Activated naive CD4-positive, alpha-beta T cell treated with anti-CD3 and anti-CD28 coated beads, Interleukin-2, amount 50 U/mL, for 24 hours (primary cell): ENCODE results near the gene SORCS2.

ENCODE experiments used
- H3K27ac Mint-ChIP-seq: one replicate; pipeline ENCODE4 v1.8.0; 2021; ENCODE audit warnings: mild to moderate bottlenecking, mixed read lengths
- H3K27me3 Mint-ChIP-seq: one replicate; pipeline ENCODE4 v1.8.0; 2021; ENCODE audit warnings: mixed read lengths
- H3K36me3 Mint-ChIP-seq: one replicate; pipeline ENCODE4 v1.8.0; 2021; ENCODE audit warnings: mixed read lengths
- H3K4me1 Mint-ChIP-seq: one replicate; pipeline ENCODE4 v1.8.0; 2021; ENCODE audit warnings: mixed read lengths
- H3K4me3 Mint-ChIP-seq: one replicate; pipeline ENCODE4 v1.8.0; 2021; ENCODE audit warnings: mild to moderate bottlenecking, mixed read lengths
- H3K9me3 Mint-ChIP-seq: one replicate; pipeline ENCODE4 v1.8.0; 2021; ENCODE audit warnings: mixed read lengths

Gene SORCS2

DNA sequence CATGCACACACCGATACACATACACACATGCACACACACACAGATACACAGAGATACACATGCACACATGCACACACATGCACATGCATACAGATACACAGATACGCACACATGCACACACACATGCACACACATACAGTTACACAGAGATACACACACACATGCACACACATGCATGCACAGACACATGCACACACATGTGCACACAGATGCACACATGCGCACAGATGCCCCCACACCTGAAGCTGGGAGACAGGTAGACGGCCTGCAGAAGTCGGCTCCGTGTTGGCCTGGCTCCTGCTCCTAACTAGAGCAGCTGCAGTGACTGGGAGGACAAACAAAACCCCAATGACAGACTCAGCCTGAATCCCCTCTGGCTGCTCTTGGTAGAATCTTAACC, 195.6 kb downstream of the SORCS2 start:
- Mint-ChIP-seq H3K36me3 (no peaks in the 10 kb centered on the region), H3K4me1 (no peaks in the 10 kb centered on the region), H3K27me3 (peaks cover 1% of the 10 kb centered on the region), H3K9me3 (no peaks in the 10 kb centered on the region), H3K27ac (no peak overlapping the region), H3K4me3 (no peak overlapping the region)

DNA sequence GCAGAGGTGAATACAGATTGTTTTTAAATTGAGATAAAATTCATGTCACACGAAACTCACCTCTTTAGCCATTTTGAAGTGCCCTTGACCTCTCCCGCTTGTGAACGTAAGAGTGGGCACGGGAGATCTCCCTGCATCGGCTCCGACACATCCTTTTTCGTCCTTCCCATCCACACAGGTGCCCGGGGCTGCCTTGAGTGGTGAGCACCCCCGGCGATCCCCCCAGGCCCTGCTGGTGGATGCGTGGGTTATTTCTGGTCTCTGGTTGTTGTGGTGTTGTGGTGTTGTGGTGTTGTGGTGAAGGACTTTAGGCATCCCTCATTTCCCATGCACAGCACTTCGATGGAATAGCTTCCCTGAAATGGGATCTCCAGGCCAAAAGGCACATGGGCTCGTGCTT, 196.3 kb downstream of the SORCS2 start:
- Mint-ChIP-seq H3K4me1 (no peaks in the 10 kb centered on the region), H3K4me3 (no peak overlapping the region), H3K36me3 (no peaks in the 10 kb centered on the region), H3K27ac (no peak overlapping the region), H3K9me3 (no peaks in the 10 kb centered on the region), H3K27me3 (peaks cover 2% of the 10 kb centered on the region)

DNA sequence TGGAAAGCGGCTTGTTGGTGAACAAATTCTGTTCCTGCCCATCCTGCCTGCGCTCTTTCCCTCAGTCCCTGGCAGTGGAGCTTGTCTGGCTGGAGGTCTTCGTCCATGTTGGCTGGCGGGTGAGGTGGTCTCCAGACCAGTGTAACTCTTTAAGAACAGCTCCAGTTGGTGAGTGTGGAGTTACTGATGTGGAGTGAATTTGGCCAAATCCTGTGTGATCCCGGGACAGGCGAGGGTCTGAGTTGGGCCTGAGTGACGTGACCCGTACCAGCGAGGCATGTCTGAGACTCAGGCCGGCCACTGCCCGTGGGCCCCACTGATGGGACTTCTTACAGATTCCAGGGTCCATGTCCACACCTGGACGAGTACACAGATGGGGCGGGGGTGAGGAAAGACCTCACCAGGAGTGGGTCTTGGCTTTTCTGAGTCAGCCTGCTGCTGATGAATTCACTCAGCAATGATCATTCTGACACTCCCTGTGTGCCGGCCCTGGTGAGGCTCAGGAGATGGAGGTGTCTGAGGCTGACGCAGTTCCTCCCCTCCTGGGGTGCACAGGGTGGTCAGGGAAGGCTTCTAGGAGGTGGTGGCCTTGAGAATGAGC, 196.9 kb downstream of the SORCS2 start:
- Mint-ChIP-seq H3K9me3 (no peaks in the 10 kb centered on the region), H3K27ac (peak overlapping the region; percentile 65), H3K27me3 (peaks cover 2% of the 10 kb centered on the region), H3K4me1 (no peaks in the 10 kb centered on the region), H3K36me3 (no peaks in the 10 kb centered on the region), H3K4me3 (no peak overlapping the region)

- H3K27me3 Mint-ChIP-seq: peaks cover 2% of the 10 kb centered on the region
These were observed 197.4 kb downstream of the SORCS2 start for GRCh38 chr4:7389719-7390118.

DNA sequence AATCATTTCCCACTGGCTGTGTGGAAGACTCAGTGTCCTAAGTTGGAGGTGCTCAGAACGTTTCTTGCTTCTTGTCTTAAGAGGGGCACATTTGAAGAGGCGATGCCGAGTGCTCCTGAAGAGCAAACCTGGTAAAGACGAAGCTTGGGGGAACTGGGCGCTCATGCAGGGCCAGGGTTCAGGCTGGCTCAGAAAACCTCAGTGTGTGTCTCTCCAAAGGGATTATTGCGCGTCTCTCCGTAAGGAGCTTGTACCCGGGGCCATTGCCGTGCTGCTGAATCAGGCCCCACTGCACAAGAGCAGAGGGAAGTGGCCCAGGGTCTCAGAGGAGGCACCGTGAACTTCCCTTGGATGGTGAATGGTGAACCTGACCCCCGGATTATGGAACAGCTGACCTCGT, 198.0 kb downstream of the SORCS2 start:
- Mint-ChIP-seq H3K9me3 (no peaks in the 10 kb centered on the region), H3K36me3 (no peaks in the 10 kb centered on the region), H3K4me3 (no peak overlapping the region), H3K27me3 (peaks cover 2% of the 10 kb centered on the region), H3K4me1 (no peaks in the 10 kb centered on the region), H3K27ac (peak overlapping the region; percentile 30)

More at GRCh38 chr4:7389719-7390118, 197.4 kb downstream of the SORCS2 start:
- no peaks in the 10 kb centered on the region for H3K9me3 Mint-ChIP-seq
- H3K36me3 Mint-ChIP-seq: no peaks in the 10 kb centered on the region
- H3K27ac Mint-ChIP-seq: peak overlapping the region; percentile 65
- no peaks in the 10 kb centered on the region for H3K4me1 Mint-ChIP-seq
- H3K4me3 Mint-ChIP-seq: no peak overlapping the region

- Mint-ChIP-seq H3K9me3 (no peaks in the 10 kb centered on the region), H3K4me3 (no peak overlapping the region), H3K4me1 (no peaks in the 10 kb centered on the region), H3K27ac (no peak overlapping the region), H3K36me3 (no peaks in the 10 kb centered on the region), H3K27me3 (peaks cover 2% of the 10 kb centered on the region)
These were observed 198.7 kb downstream of the SORCS2 start for GRCh38 chr4:7390906-7391636.

GRCh38 chr4:7391637-7392437, 199.5 kb downstream of the SORCS2 start:
- Mint-ChIP-seq H3K27me3 (peaks cover 2% of the 10 kb centered on the region), H3K4me3 (no peak overlapping the region), H3K36me3 (no peaks in the 10 kb centered on the region), H3K4me1 (no peaks in the 10 kb centered on the region), H3K27ac (no peak overlapping the region), H3K9me3 (no peaks in the 10 kb centered on the region)

GRCh38 chr4:7392438-7393421, 200.4 kb downstream of the SORCS2 start:
- Mint-ChIP-seq H3K27me3 (peaks cover 2% of the 10 kb centered on the region), H3K36me3 (no peaks in the 10 kb centered on the region), H3K9me3 (no peaks in the 10 kb centered on the region), H3K4me3 (no peak overlapping the region), H3K4me1 (no peaks in the 10 kb centered on the region), H3K27ac (no peak overlapping the region)

- Mint-ChIP-seq H3K27ac (no peak overlapping the region), H3K36me3 (no peaks in the 10 kb centered on the region), H3K9me3 (no peaks in the 10 kb centered on the region), H3K27me3 (peaks cover 6% of the 10 kb centered on the region), H3K4me1 (no peaks in the 10 kb centered on the region), H3K4me3 (no peak overlapping the region)
These were observed 201.6 kb downstream of the SORCS2 start for GRCh38 chr4:7393601-7394575.

GRCh38 chr4:7394681-7395451, 202.5 kb downstream of the SORCS2 start:
- Mint-ChIP-seq H3K36me3 (no peaks in the 10 kb centered on the region), H3K4me3 (no peak overlapping the region), H3K4me1 (no peaks in the 10 kb centered on the region), H3K27ac (no peak overlapping the region), H3K9me3 (no peaks in the 10 kb centered on the region), H3K27me3 (peaks cover 9% of the 10 kb centered on the region)

DNA sequence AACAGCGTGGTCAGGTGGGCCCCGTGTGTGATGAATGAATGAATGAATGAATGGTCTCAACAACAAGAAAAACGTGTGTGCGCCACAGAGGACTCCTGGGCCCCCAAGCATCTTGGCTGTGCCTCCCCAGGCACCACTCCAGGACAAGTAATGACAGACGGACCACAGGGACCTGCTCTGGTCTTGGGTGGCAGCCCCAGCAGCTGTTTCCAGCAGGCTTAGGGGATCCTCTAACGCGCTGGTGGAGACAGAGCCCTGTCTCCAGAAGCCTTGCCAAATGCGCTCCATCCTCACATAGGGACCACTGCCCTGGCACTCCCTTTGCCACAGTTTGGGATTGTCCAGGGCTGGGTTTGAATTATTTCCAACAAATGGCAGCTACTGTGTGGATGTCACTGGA, 203.3 kb downstream of the SORCS2 start:
- Mint-ChIP-seq H3K4me1 (no peaks in the 10 kb centered on the region), H3K9me3 (peaks cover 3% of the 10 kb centered on the region), H3K36me3 (no peaks in the 10 kb centered on the region), H3K27me3 (peaks cover 13% of the 10 kb centered on the region), H3K4me3 (no peak overlapping the region), H3K27ac (no peak overlapping the region)

DNA sequence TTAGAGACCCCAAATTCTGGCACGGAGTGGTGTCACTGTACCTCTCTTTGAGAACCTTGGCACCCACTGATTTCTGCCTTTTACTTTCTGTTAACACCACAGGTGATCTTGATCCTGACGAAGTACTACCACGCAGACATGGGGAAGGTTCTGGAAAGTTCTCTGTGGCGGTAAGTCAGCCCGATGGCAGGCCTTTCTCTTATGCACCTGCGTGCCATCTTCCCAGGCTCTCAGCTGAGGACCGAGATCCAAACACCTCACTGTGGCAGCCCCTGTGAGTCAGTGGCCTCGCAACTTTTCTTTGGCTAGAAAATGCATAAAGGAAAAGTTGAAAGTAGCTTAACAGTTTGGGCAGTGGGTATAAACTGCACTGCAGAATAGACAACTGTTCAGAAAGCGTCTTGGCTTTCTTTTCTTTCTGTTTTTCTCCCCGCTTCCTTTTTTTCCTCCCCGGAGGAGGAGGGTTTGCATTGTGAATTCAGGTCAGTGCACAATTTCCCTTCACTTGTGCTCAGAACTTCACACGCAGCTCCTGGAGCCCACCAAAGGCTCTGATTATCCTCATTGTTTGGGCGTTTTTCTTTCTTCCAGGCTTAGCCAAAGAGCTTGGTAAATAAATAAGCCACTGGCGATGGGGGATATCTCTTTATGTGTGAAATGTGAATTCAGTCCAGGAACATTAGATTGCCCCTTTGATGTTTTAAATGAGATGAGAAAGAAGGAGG, 204.0 kb downstream of the SORCS2 start:
- no peaks in the 10 kb centered on the region for H3K4me1 Mint-ChIP-seq
- no peak overlapping the region for H3K27ac Mint-ChIP-seq
- no peak overlapping the region for H3K4me3 Mint-ChIP-seq
- H3K27me3 Mint-ChIP-seq: peaks cover 17% of the 10 kb centered on the region
- H3K36me3 Mint-ChIP-seq: no peaks in the 10 kb centered on the region
- peaks cover 6% of the 10 kb centered on the region for H3K9me3 Mint-ChIP-seq
